Mesendoderm (in vitro differentiated cells): ENCODE data around the gene CIAO3.

Experiments used
- DNase-seq: peaks from one replicate; pipeline ENCODE4 v3.0.0; 2013
- H2AK5ac ChIP-seq: 2 replicates; pipeline ENCODE4 v1.6.1; 2013; ENCODE audit warnings: low read length, inconsistent platforms
- H2BK120ac ChIP-seq: 2 replicates; pipeline ENCODE4 v1.6.1; 2013; ENCODE audit warnings: low read depth, mild to moderate bottlenecking, low read length, moderate library complexity, mixed read lengths
- H2BK15ac ChIP-seq: replicated peaks from 2 replicates; pipeline ENCODE4 v1.6.1; 2013; ENCODE audit warnings: low read depth, mild to moderate bottlenecking, moderate library complexity
- H2BK5ac ChIP-seq: 2 replicates; pipeline ENCODE4 v1.6.1; 2013; ENCODE audit warnings: low read length, inconsistent platforms
- H3K18ac ChIP-seq: 2 replicates; pipeline ENCODE4 v1.6.1; 2013; ENCODE audit warnings: mild to moderate bottlenecking, low read length, mixed read lengths
- H3K23ac ChIP-seq: one replicate; pipeline ENCODE4 v1.6.1; 2013; ENCODE audit warnings: low read length
- H3K27ac ChIP-seq: 2 replicates; pipeline ENCODE4 v1.5.1; 2013; ENCODE audit warnings: low read depth, mild to moderate bottlenecking, inconsistent platforms, low read length, moderate library complexity
- H3K27me3 ChIP-seq: 2 replicates; pipeline ENCODE4 v1.6.1; 2013; ENCODE audit warnings: low read length, control low read depth, mild to moderate bottlenecking, inconsistent platforms; ENCODE audit not compliant: insufficient read depth, poor library complexity
- H3K36me3 ChIP-seq: 2 replicates; pipeline ENCODE4 v1.6.1; 2013; ENCODE audit warnings: low read length, inconsistent platforms; ENCODE audit not compliant: control insufficient read depth, insufficient read depth
- H3K4ac ChIP-seq: one replicate; pipeline ENCODE4 v1.6.1; 2013; ENCODE audit warnings: low read depth, mild to moderate bottlenecking, low read length, moderate library complexity
- H3K4me1 ChIP-seq: 2 replicates; pipeline ENCODE4 v1.6.1; 2013; ENCODE audit warnings: low read depth, low read length, inconsistent platforms; ENCODE audit not compliant: control insufficient read depth
- H3K4me2 ChIP-seq: 2 replicates; pipeline ENCODE4 v1.6.1; 2013; ENCODE audit warnings: low read length
- H3K4me3 ChIP-seq: 2 replicates; pipeline ENCODE4 v1.5.1; 2013; ENCODE audit warnings: mild to moderate bottlenecking, low read length
- H3K56ac ChIP-seq: one replicate; pipeline ENCODE4 v1.6.1; 2013; ENCODE audit warnings: low read length
- H3K79me1 ChIP-seq: 2 replicates; pipeline ENCODE4 v1.6.1; 2013; ENCODE audit warnings: low read length, inconsistent platforms
- H3K79me2 ChIP-seq: 2 replicates; pipeline ENCODE4 v1.6.1; 2013; ENCODE audit warnings: mild to moderate bottlenecking, low read length; ENCODE audit not compliant: control insufficient read depth, insufficient read depth
- H3K9ac ChIP-seq: 2 replicates; pipeline ENCODE4 v1.6.1; 2013; ENCODE audit warnings: low read length, inconsistent platforms
- H4K5ac ChIP-seq: one replicate; pipeline ENCODE4 v1.6.1; 2013; ENCODE audit warnings: low read length
- H4K8ac ChIP-seq: one replicate; pipeline ENCODE4 v1.6.1; 2013; ENCODE audit warnings: low read depth, mild to moderate bottlenecking, control low read depth, low read length, moderate library complexity
- whole genome bisulfite sequencing: extraction: QIAGEN DNeasy Blood & Tissue Kit; methylation state at CpG from one replicate; pipeline ENCODE4 v1.1.7; 2013; ENCODE audit warnings: low lambda C conversion rate, missing lambda C conversion rate; ENCODE audit not compliant: insufficient coverage; ENCODE audit errors: extremely low coverage; 5-methylcytosine and 5-hydroxymethylcytosine counted together

The CIAO3 gene

GRCh38 chr16:706189-707061 is 34.4 kb downstream of the CIAO3 start:
- no peak overlapping the region for H2AK5ac ChIP-seq
- H3K79me2 ChIP-seq: no peaks in the 10 kb centered on the region
- no peaks in the 10 kb centered on the region for H3K79me1 ChIP-seq
- H3K4me3 ChIP-seq: no peak overlapping the region
- H3K4me1 ChIP-seq: no peaks in the 10 kb centered on the region
- H3K27ac ChIP-seq: no peak overlapping the region
- peaks cover 32% of the 10 kb centered on the region for H3K27me3 ChIP-seq
- H3K18ac ChIP-seq: no peak overlapping the region
- H3K4ac ChIP-seq: no peak overlapping the region
- no peak overlapping the region for H3K56ac ChIP-seq
- no peaks in the 10 kb centered on the region for H3K36me3 ChIP-seq
- no peak overlapping the region for H3K23ac ChIP-seq
- H2BK15ac ChIP-seq: no peak overlapping the region
- H4K5ac ChIP-seq: no peak overlapping the region
- WGBS: no CpG with 5 or more reads among the region's 49 CpGs
- no peak overlapping the region for H4K8ac ChIP-seq
- DNase-seq: no peak
- H2BK5ac ChIP-seq: no peak overlapping the region
- no peak overlapping the region for H2BK120ac ChIP-seq
- H3K9ac ChIP-seq: no peak overlapping the region
- H3K4me2 ChIP-seq: no peak overlapping the region

DNA sequence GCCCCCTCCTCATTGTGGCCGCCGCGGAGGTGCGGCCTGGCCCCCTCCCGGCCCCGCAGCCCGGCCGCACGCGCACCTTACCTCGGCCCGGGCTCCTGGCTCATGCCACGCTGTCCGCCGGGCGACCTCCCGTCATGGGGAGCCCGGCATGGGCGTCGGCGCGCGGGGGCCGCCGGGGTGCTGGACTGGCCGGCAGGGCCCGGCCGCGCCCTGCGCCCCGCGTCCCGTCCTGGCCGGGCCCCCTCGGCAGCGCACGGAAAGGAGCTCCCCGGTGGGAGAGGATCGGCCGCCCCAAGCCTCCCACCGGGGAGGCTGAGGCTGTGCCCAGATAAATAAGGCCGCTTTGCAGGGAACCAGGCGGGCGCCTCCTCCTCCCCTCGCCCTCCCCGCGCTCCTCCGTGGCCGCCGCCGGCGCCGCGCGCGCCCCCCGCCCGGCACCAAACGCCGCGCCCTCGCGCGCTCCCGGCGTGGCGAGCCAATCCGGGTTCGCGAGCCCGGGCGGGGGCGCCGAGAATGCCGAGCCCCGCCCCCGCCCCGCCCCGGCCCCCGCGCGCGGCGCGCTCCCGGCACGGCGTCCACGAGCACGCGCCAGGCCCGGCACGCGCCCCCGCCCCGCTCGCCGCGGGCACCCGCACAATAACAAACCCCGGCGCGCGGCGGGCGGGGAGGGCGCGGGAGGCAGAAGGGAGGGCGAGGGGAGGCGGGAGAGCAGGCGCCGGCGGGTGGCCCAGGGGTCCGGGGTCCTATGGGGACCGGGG is 35.2 kb downstream of the CIAO3 start, which contains the start of gene FBXL16:
TSS of gene FBXL16 (minus strand) at position 371 of the 758 bp plus-strand sequence. CDS start 8,396 bp downstream, outside the sequence.
- Histone ChIP-seq H3K4me2 (peak within 1 kb of the TSS; percentile 18), H4K8ac (no peak within 1 kb of the TSS), H3K36me3 (no peaks in the 10 kb centered on the region), H4K5ac (no peak within 1 kb of the TSS), H3K79me2 (no peaks in the 10 kb centered on the region), H3K18ac (no peak within 1 kb of the TSS), H3K4ac (no peak within 1 kb of the TSS), H3K27ac (no peak within 1 kb of the TSS), H3K79me1 (no peaks in the 10 kb centered on the region), H3K9ac (peak within 1 kb of the TSS; percentile 11), H2BK5ac (no peak within 1 kb of the TSS), H3K4me1 (no peaks in the 10 kb centered on the region), H3K4me3 (no peak within 1 kb of the TSS), H2BK15ac (no peak within 1 kb of the TSS), H3K56ac (no peak within 1 kb of the TSS), H2BK120ac (no peak within 1 kb of the TSS), H3K27me3 (peaks cover 38% of the 10 kb centered on the region), H2AK5ac (no peak within 1 kb of the TSS), H3K23ac (no peak within 1 kb of the TSS)
- no peak for DNase-seq
- WGBS: no CpG with 5 or more reads among the region's 115 CpGs

DNA sequence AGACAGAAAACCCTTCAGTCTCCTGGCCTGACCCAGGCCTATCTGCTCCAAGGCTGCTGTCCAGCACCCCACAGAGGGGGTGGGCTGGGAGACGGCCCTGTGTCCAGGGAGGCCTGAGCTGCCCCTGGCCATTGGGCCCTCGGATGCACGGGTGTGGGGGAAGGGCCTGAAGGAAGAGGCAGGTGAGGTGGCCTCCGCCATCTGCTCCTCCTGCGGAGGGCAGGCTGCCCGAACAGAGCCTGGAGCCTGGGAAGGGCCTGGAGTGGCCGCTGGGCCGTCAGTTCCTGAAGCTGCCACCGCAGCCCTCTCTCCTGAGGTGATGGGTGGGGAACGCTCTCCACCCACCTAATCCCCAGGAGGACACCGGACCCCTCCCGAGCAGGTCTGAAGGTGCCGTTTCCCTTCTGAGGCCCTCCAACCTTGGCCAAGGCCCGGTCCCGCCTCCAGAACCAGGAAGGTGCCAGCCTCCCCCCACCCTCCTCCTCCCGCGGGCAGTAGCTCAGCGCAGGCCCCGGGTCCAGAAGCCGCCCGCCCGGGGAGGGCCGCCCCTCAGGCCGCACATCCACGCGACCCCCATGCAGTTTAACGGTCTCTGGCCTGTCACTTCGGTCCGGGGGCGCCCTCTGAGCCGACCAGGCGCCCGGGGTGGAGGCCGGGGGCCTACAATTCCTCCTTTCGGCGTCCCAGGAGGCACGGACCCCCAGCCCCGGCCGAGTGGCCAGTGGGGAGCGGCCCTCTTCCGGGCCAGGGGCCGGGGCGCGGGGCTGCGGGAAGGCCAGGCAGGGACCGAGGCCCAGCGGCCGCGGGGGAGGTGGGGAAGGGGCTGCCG is 36.0 kb downstream of the CIAO3 start:
- no peak overlapping the region for H4K5ac ChIP-seq
- no peaks in the 10 kb centered on the region for H3K4me1 ChIP-seq
- DNase-seq: no peak
- H3K9ac ChIP-seq: no peak overlapping the region
- no peak overlapping the region for H3K4me3 ChIP-seq
- H3K27ac ChIP-seq: no peak overlapping the region
- H4K8ac ChIP-seq: no peak overlapping the region
- no peak overlapping the region for H3K4ac ChIP-seq
- WGBS: no CpG with 5 or more reads among the region's 50 CpGs
- no peaks in the 10 kb centered on the region for H3K79me2 ChIP-seq
- H2BK120ac ChIP-seq: no peak overlapping the region
- no peak overlapping the region for H3K23ac ChIP-seq
- no peaks in the 10 kb centered on the region for H3K36me3 ChIP-seq
- H3K18ac ChIP-seq: no peak overlapping the region
- no peak overlapping the region for H3K56ac ChIP-seq
- no peak overlapping the region for H2BK15ac ChIP-seq
- no peak overlapping the region for H2AK5ac ChIP-seq
- no peaks in the 10 kb centered on the region for H3K79me1 ChIP-seq
- peaks cover 38% of the 10 kb centered on the region for H3K27me3 ChIP-seq
- no peak overlapping the region for H3K4me2 ChIP-seq
- no peak overlapping the region for H2BK5ac ChIP-seq

DNA sequence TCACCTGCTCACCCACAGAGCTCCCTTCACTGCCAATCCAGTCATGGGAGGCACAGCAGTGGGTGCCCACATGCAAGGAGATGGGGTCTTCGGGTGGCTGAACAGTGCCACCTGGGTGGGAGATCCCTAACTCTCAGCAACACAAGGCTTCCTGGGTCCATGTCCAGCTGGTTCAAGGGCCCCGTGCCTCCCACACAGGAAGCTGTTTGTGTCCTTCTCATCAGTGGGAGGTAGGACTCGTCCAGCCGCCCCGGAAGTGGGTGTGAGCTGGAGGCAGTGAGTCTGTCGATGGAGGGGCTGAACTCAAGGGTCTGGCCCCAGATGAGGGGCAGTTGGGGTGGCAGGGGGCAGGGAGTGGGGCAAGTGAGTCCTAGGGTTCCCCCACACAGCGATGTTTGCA is 36.8 kb downstream of the CIAO3 start:
- H3K4me1 ChIP-seq: no peaks in the 10 kb centered on the region
- no peak overlapping the region for H3K4me2 ChIP-seq
- H3K79me1 ChIP-seq: no peaks in the 10 kb centered on the region
- no peak overlapping the region for H2BK15ac ChIP-seq
- H3K56ac ChIP-seq: no peak overlapping the region
- no peak overlapping the region for H4K5ac ChIP-seq
- no peak for DNase-seq
- H3K9ac ChIP-seq: no peak overlapping the region
- no CpG with 5 or more reads among the region's 7 CpGs for WGBS
- H2AK5ac ChIP-seq: no peak overlapping the region
- H3K36me3 ChIP-seq: no peaks in the 10 kb centered on the region
- no peak overlapping the region for H2BK120ac ChIP-seq
- no peak overlapping the region for H4K8ac ChIP-seq
- no peak overlapping the region for H2BK5ac ChIP-seq
- no peak overlapping the region for H3K4ac ChIP-seq
- peaks cover 40% of the 10 kb centered on the region for H3K27me3 ChIP-seq
- H3K18ac ChIP-seq: no peak overlapping the region
- no peaks in the 10 kb centered on the region for H3K79me2 ChIP-seq
- H3K23ac ChIP-seq: no peak overlapping the region
- H3K27ac ChIP-seq: no peak overlapping the region
- no peak overlapping the region for H3K4me3 ChIP-seq

DNA sequence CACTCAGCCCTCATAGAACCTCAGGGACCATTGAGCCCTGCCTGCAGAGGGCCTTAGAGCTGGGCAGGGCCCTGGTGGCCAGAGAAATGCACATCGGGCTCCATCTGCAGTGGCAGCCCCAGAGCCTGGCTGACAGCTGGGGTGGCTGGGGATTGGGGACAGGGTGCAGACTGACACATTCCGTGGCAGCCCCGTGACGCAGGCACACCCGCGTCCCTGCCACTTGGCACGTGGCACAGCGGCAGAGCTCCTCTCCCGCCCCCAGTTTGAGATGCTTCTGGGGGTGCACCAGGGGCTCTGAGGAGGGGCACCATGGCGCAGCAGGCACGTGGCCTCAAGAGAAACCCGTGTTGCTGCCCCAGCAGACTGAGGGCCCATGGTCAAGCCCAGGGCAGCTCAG is 37.4 kb downstream of the CIAO3 start:
- H3K4ac ChIP-seq: no peak overlapping the region
- H3K27ac ChIP-seq: no peak overlapping the region
- no peaks in the 10 kb centered on the region for H3K4me1 ChIP-seq
- no peak overlapping the region for H2AK5ac ChIP-seq
- no peak overlapping the region for H3K4me2 ChIP-seq
- no peak overlapping the region for H2BK5ac ChIP-seq
- H3K79me2 ChIP-seq: no peaks in the 10 kb centered on the region
- H3K36me3 ChIP-seq: no peaks in the 10 kb centered on the region
- no peak overlapping the region for H2BK15ac ChIP-seq
- no CpG with 5 or more reads among the region's 12 CpGs for WGBS
- H3K23ac ChIP-seq: no peak overlapping the region
- no peak overlapping the region for H4K5ac ChIP-seq
- H3K18ac ChIP-seq: no peak overlapping the region
- no peak overlapping the region for H3K9ac ChIP-seq
- H3K27me3 ChIP-seq: peaks cover 40% of the 10 kb centered on the region
- DNase-seq: no peak
- no peak overlapping the region for H2BK120ac ChIP-seq
- no peak overlapping the region for H4K8ac ChIP-seq
- H3K4me3 ChIP-seq: no peak overlapping the region
- no peak overlapping the region for H3K56ac ChIP-seq
- H3K79me1 ChIP-seq: no peaks in the 10 kb centered on the region
